Loucy (cell line): ENCODE measurements around the gene ZNF837.
A peak's percentile ranks its signal among the peaks of the same experiment; 100 is the strongest.

Experiments used
- H2AFZ ChIP-seq: fragments of 200-600 bp; sonication (generic); 2 replicates; pipeline ENCODE4 v1.6.0; 2016; ENCODE audit warnings: antibody characterized with exemption, mild to moderate bottlenecking, low read length, moderate library complexity
- H3F3A ChIP-seq: fragments of 200-600 bp; 2 replicates; pipeline ENCODE4 v1.6.0; 2016; ENCODE audit warnings: antibody characterized with exemption, low read depth, mild to moderate bottlenecking
- H3K27me3 ChIP-seq: fragments of 200-600 bp; sonication (generic); 2 replicates; pipeline ENCODE4 v1.6.1; 2014; ENCODE audit warnings: low read length, mild to moderate bottlenecking; ENCODE audit not compliant: insufficient read depth, poor library complexity, severe bottlenecking
- H3K36me3 ChIP-seq: fragments of 200-600 bp; sonication (generic); 2 replicates; pipeline ENCODE4 v1.6.1; 2016; ENCODE audit warnings: low read length; ENCODE audit not compliant: insufficient read depth
- H3K4me1 ChIP-seq: fragments of 200-600 bp; sonication (generic); 2 replicates; pipeline ENCODE4 v1.5.1; 2014; ENCODE audit warnings: low read length, mild to moderate bottlenecking; ENCODE audit not compliant: insufficient read depth, poor library complexity, severe bottlenecking
- H3K4me2 ChIP-seq: fragments of 200-600 bp; sonication (generic); 2 replicates; pipeline ENCODE4 v1.6.0; 2014; ENCODE audit warnings: antibody characterized with exemption, low read length, low read depth, mild to moderate bottlenecking; ENCODE audit not compliant: poor library complexity, severe bottlenecking
- H3K4me3 ChIP-seq: fragments of 200-600 bp; sonication (generic); 2 replicates; pipeline ENCODE4 v1.5.1; 2014; ENCODE audit warnings: low read length, mild to moderate bottlenecking, mixed read lengths; ENCODE audit not compliant: poor library complexity, severe bottlenecking
- H3K79me2 ChIP-seq: fragments of 200-600 bp; sonication (generic); 2 replicates; pipeline ENCODE4 v1.6.1; 2014; ENCODE audit warnings: low read length; ENCODE audit not compliant: insufficient read depth
- H3K9ac ChIP-seq: fragments of 200-600 bp; sonication (generic); 2 replicates; pipeline ENCODE4 v1.6.0; 2014; ENCODE audit warnings: mild to moderate bottlenecking, low read depth, low read length, moderate library complexity; ENCODE audit not compliant: poor library complexity, severe bottlenecking
- H3K9me2 ChIP-seq: fragments of 200-600 bp; sonication (generic); replicated peaks from 2 replicates; pipeline ENCODE4 v1.6.1; 2016; ENCODE audit warnings: low read depth, low read length, mixed read lengths
- H3K9me3 ChIP-seq: fragments of 200-600 bp; sonication (generic); 2 replicates; pipeline ENCODE4 v1.6.1; 2014; ENCODE audit warnings: mild to moderate bottlenecking, antibody characterized with exemption, low read length, low read depth; ENCODE audit not compliant: insufficient read depth
- H4K20me1 ChIP-seq: fragments of 200-600 bp; sonication (generic); 2 replicates; pipeline ENCODE4 v1.6.0; 2014; ENCODE audit warnings: antibody characterized with exemption, low read length, mild to moderate bottlenecking; ENCODE audit not compliant: insufficient read depth, poor library complexity, severe bottlenecking
- EZH2phosphoT487 ChIP-seq: fragments of 200-600 bp; IDR thresholded peaks from 2 replicates; pipeline ENCODE4 v1.6.1; 2018; ENCODE audit warnings: antibody characterized with exemption, mild to moderate bottlenecking, moderate library complexity, borderline replicate concordance
- TF ChIP-seq, protein P1 (sequence below): fragments of 200-600 bp; sonication (generic); conservative IDR thresholded peaks from 2 replicates; pipeline ENCODE4 v1.5.1; 2014; ENCODE audit warnings: mild to moderate bottlenecking, antibody characterized with exemption, low read length

ZNF837 gene

DNA sequence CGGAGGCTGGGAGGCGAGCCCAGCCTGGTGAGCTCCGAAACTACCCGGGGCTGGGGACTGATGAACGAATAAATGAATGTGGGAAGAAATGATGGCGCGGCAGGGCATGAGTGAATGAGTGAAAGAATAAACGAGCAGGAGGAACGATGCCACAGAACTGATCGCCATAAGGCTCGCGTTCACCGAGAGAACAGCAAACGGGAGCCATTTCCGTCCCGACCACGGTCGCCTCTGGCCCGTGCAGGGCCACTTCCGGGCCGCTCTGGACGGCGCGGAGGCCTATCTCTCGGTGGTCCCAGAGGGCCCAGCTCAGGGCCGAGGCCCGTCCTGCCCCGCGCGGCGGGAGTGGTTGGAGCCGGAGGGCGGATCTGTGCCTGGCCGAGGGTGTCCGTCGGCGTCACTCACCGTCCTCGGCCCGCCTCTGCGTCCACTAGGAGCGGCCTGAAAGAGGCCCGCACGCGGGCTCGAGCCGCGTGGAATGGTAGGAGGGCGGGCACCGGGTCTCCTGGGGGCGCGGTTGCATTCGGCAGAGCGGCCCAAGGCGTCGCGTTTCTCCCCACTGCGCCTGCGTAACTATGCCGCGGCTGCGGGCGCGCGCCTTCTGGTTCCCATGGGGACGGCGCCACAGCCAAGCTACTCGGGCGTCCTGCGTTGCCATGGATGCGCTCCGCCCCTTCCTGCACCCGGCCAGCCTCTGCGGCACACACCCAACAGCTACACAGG lies 18.4 kb downstream of the ZNF837 start, which contains the start of gene ZNF497:
ZNF497 (minus strand) TSS at position 480 of the 723 bp plus-strand sequence. CDS start 5,116 bp downstream, outside the sequence.
- H2AFZ ChIP-seq, result peak within 1 kb of the TSS; percentile 96
- no peaks in the 10 kb centered on the region for H3K9me2 ChIP-seq
- no peaks in the 10 kb centered on the region for H3K27me3 ChIP-seq
- H3K36me3 ChIP-seq, result no peaks in the 10 kb centered on the region
- H3K4me1 ChIP-seq, result peaks cover 17% of the 10 kb centered on the region
- H4K20me1 ChIP-seq, result no peaks in the 10 kb centered on the region
- TF ChIP-seq, protein P1, sequence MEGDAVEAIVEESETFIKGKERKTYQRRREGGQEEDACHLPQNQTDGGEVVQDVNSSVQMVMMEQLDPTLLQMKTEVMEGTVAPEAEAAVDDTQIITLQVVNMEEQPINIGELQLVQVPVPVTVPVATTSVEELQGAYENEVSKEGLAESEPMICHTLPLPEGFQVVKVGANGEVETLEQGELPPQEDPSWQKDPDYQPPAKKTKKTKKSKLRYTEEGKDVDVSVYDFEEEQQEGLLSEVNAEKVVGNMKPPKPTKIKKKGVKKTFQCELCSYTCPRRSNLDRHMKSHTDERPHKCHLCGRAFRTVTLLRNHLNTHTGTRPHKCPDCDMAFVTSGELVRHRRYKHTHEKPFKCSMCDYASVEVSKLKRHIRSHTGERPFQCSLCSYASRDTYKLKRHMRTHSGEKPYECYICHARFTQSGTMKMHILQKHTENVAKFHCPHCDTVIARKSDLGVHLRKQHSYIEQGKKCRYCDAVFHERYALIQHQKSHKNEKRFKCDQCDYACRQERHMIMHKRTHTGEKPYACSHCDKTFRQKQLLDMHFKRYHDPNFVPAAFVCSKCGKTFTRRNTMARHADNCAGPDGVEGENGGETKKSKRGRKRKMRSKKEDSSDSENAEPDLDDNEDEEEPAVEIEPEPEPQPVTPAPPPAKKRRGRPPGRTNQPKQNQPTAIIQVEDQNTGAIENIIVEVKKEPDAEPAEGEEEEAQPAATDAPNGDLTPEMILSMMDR, result no peak
- no peak for TF ChIP-seq EZH2phosphoT487
- peak within 1 kb of the TSS; percentile 89 for H3K4me3 ChIP-seq
- H3K4me2 ChIP-seq, result peak within 1 kb of the TSS; percentile 80
- H3F3A ChIP-seq, result no peaks in the 10 kb centered on the region
- H3K79me2 ChIP-seq, result no peaks in the 10 kb centered on the region
- H3K9me3 ChIP-seq, result no peaks in the 10 kb centered on the region
- H3K9ac ChIP-seq, result peak within 1 kb of the TSS; percentile 96

- Histone ChIP-seq H3F3A (no peaks in the 10 kb centered on the region), H3K4me3 (peak overlapping the region; percentile 89), H3K27me3 (no peaks in the 10 kb centered on the region), H3K36me3 (no peaks in the 10 kb centered on the region), H2AFZ (peak overlapping the region; percentile 96), H3K9me2 (no peaks in the 10 kb centered on the region), H3K9me3 (no peaks in the 10 kb centered on the region), H3K4me2 (peak overlapping the region; percentile 80), H3K4me1 (peaks cover 17% of the 10 kb centered on the region), H4K20me1 (no peaks in the 10 kb centered on the region), H3K9ac (peak overlapping the region; percentile 96), H3K79me2 (no peaks in the 10 kb centered on the region)
- no peak for TF ChIP-seq EZH2phosphoT487
- TF ChIP-seq, protein P1, result no peak
These were observed 18.9 kb downstream of the ZNF837 start for GRCh38 chr19:58361900-58362271.

- no peaks in the 10 kb centered on the region for H4K20me1 ChIP-seq
- no peak overlapping the region for H2AFZ ChIP-seq
- H3K27me3 ChIP-seq, result no peaks in the 10 kb centered on the region
- no peaks in the 10 kb centered on the region for H3F3A ChIP-seq
- H3K4me1 ChIP-seq, result peaks cover 10% of the 10 kb centered on the region
- H3K9me2 ChIP-seq, result no peaks in the 10 kb centered on the region
- no peaks in the 10 kb centered on the region for H3K79me2 ChIP-seq
- no peaks in the 10 kb centered on the region for H3K9me3 ChIP-seq
- H3K9ac ChIP-seq, result no peak overlapping the region
- no peak overlapping the region for H3K4me2 ChIP-seq
- H3K4me3 ChIP-seq, result no peak overlapping the region
- no peaks in the 10 kb centered on the region for H3K36me3 ChIP-seq
- TF ChIP-seq, protein P1, result no peak
- TF ChIP-seq EZH2phosphoT487, result no peak
These were observed 23.2 kb downstream of the ZNF837 start for GRCh38 chr19:58357481-58358145.
